PFSK-1 (cell line): Measurements from ENCODE around the gene KDM2A.

Experiments
- FOXP2 ChIP-seq: optimal IDR thresholded peaks from 2 replicates; pipeline ENCODE3; 2011; ENCODE audit warnings: borderline replicate concordance, control low read depth, inconsistent platforms; ENCODE audit not compliant: insufficient read depth; ENCODE audit errors: extremely low read length, extremely low read depth
- POLR2AphosphoS5 ChIP-seq: IDR thresholded peaks from 2 replicates; pipeline ENCODE4 v1.6.1; 2012; ENCODE audit warnings: low read depth, mild to moderate bottlenecking, control low read depth, low read length, moderate library complexity
- SIN3A ChIP-seq: IDR thresholded peaks from 2 replicates; pipeline ENCODE4 v1.6.1; 2012; ENCODE audit warnings: mild to moderate bottlenecking, low read length, moderate library complexity, borderline replicate concordance; ENCODE audit not compliant: insufficient read depth
- TAF1 ChIP-seq: IDR thresholded peaks from 2 replicates; pipeline ENCODE4 v1.6.1; 2012; ENCODE audit warnings: low read length, control low read depth, borderline replicate concordance; ENCODE audit not compliant: insufficient read depth
- TF ChIP-seq, protein P1 (sequence below), 2 experiments: IDR thresholded peaks; 2 replicates each; pipeline versions ENCODE4 v1.6.1 to v1.8.0; 2011 to 2012; ENCODE audit warnings: low read depth in 2 of 2, low read length in 2 of 2, control low read depth in 1 of 2, inconsistent platforms in 1 of 2, mild to moderate bottlenecking in 1 of 2, moderate library complexity in 1 of 2; ENCODE audit not compliant: insufficient read depth in 1 of 2

DNA sequence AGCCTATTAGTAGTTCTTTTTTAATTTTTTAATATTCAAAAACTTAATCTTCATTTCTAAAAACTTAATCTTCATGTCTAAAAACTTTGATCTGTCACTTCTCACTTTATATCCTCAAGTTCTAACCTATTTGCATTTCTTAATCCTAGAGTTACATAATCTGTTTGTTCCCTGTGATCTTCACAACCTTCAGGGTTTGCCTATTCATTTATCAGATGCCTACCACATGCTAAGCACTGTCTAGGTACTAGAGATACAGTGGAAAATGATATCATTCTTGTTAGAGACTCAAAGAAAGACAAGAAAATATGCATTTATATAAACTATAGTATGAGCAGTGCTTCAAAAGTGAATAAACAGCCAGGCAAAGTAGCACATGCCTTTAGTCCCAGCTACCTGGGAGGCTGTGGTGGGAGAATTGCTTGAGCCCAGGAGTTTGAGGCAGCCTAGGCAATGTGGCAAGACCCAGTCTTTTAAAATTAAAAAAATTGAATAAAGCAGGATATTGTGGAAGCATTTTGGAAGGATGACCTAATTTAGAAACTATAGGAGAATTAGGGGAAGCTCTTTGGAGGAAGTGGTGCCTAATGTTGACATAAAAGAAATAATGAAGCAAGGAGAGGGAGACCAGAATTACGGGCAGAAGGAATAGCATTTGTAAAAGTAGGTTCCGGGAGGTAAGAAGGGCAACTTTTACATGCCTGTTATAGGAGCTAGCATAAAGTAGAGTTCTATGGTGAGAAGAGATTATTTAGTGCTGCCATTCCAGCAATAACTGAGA lies 92.8 kb downstream of the KDM2A start:
- TF ChIP-seq POLR2AphosphoS5 (no peak), TAF1 (no peak), FOXP2 (no peak), SIN3A (no peak)
- TF ChIP-seq, protein P1, sequence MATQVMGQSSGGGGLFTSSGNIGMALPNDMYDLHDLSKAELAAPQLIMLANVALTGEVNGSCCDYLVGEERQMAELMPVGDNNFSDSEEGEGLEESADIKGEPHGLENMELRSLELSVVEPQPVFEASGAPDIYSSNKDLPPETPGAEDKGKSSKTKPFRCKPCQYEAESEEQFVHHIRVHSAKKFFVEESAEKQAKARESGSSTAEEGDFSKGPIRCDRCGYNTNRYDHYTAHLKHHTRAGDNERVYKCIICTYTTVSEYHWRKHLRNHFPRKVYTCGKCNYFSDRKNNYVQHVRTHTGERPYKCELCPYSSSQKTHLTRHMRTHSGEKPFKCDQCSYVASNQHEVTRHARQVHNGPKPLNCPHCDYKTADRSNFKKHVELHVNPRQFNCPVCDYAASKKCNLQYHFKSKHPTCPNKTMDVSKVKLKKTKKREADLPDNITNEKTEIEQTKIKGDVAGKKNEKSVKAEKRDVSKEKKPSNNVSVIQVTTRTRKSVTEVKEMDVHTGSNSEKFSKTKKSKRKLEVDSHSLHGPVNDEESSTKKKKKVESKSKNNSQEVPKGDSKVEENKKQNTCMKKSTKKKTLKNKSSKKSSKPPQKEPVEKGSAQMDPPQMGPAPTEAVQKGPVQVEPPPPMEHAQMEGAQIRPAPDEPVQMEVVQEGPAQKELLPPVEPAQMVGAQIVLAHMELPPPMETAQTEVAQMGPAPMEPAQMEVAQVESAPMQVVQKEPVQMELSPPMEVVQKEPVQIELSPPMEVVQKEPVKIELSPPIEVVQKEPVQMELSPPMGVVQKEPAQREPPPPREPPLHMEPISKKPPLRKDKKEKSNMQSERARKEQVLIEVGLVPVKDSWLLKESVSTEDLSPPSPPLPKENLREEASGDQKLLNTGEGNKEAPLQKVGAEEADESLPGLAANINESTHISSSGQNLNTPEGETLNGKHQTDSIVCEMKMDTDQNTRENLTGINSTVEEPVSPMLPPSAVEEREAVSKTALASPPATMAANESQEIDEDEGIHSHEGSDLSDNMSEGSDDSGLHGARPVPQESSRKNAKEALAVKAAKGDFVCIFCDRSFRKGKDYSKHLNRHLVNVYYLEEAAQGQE (IDR thresholded peaks at IDR 0.05; ENCODE audit: insufficient read depth in 1 of 2, low read depth in 2 of 2, low read length in 2 of 2) = no peak
